ENCODE measurements around the gene ERCC6L2.

GRCh38 chr9:95876595-95876994, 1.1 kb downstream of the ERCC6L2 start:
- no peak for TF ChIP-seq ZNF70 (CRISPR knock-in tag; IDR thresholded peaks at IDR 0.05)
- no peak for TF ChIP-seq ZFP3 (CRISPR knock-in tag; IDR thresholded peaks at IDR 0.05)
